Measurements from ENCODE around the gene JPT2. TPM values are rescaled to one million over a fixed set of nuclear protein-coding genes. Genes with fewer than 3 reads are reported as not detected.
"Not testable (repeated sequence)": the region's sequence is repeated elsewhere in the genome, so short reads cannot be mapped to it uniquely, and the experiment has no call there.

The JPT2 gene
- polyA plus RNA-seq, 4 donors: 76.4 to 95.3 (median 82.2) TPM

- no peak for DNase-seq (ENCODE audit: low read depth in 4 of 4, low spot score in 3 of 4)
Observed at GRCh38 chr16:1673424-1674151, 4.5 kb upstream of the JPT2 start.

DNA sequence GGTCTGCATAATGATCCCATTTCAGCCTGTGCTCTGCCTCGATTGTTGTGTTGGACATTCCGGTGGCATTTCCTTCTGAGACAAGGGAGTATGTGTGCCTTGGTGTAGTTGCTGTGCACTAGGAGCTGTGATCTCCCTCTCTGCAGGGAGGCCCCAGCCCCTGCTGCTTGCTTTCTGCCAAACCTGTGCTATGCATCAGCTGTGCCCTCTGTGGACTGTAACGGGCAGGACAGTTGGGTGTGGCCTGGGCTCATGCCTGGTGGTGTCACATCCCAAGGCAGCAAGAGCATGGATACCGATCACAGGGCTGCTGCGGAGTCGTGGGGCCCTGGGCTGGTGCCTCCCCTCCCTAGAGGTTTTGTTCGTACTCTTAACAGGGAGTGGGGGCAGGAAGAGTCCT lies 3.8 kb upstream of the JPT2 start:
- DNase-seq (ENCODE audit: low read depth in 4 of 4, low spot score in 3 of 4): no peak

DNA sequence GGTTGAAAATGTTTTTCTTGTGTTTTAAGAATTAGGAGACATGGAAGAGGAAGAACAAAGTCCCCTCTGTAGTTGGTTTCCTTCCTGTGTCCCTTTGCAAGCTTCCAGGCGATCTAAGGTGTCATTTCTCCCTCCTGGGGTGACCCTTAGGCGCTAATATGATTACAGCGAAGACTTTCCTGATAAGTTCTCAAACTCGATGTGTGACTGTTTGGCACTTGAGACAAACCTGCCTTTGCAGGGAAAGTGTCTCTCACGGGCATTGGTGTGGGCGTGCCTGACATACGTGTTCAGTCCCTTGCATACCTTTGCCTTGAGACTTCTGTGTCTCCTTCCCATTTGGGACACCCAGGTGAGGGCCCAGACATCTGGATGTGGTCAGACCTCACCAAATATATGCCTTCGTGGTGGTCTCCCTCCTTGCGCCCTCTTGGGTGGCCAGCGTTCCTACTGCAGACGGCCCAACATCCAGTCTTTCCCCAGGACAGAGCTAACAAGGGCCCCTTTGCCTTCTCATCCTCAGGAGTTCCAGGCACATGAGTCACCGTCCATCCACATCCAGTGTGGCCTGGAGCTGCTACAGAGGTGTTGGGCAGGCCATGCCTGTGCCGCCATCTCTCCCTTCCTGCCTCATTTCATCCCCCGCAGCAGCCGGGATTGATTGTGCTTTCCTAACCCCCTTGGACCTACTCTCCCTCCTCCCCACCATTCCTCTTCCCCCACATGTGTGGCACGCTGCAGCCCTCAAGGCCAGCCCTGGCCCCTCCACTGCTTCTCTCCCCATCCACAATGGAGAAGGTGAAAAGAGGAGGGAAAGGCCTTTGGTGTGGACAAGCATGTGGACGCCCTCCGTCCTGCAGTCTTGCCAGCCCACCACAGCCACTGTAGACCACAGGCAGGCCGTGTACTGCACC lies 3.1 kb upstream of the JPT2 start:
- DNase-seq (ENCODE audit: low read depth in 4 of 4, low spot score in 3 of 4): no peak

- no peak for DNase-seq (ENCODE audit: low read depth in 4 of 4, low spot score in 3 of 4)
Observed at GRCh38 chr16:1676661-1677060, 1.4 kb upstream of the JPT2 start.

- no peak for DNase-seq (ENCODE audit: low read depth in 4 of 4, low spot score in 3 of 4)
Observed at GRCh38 chr16:1677339-1677738, 740 bp upstream of the JPT2 start.

DNA sequence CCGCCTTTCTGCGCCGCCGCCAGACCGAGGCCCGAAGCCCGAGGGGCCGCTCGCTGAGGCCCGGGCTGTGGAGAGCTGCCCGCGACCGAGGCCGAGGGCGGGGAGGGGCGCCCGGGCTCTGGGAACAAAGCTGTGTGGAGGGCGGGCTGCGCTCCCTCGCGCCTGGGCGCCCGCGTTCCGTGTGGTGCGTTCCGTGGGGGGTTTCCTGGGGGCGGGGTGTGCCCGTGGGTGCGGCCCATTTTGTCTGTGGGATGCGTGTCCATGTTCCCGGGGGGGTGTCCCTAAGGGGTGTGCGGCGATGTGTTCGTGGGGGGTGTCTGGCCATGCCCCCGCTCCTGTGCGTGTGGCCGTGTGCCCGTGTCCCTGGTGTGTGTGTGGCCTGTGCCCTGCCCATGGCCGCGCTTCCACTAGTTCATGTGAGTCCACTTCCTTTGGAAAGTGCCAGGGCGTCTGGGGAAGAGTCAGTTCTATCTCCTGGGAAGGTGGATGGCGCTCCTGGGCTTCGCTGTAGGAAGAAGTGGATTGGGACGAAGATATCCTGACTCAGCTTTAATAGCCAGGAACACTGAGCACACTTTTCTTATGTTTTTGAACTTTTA lies 520 bp downstream of the JPT2 start:
- DNase-seq (ENCODE audit: low read depth in 4 of 4, low spot score in 3 of 4): no peak

DNA sequence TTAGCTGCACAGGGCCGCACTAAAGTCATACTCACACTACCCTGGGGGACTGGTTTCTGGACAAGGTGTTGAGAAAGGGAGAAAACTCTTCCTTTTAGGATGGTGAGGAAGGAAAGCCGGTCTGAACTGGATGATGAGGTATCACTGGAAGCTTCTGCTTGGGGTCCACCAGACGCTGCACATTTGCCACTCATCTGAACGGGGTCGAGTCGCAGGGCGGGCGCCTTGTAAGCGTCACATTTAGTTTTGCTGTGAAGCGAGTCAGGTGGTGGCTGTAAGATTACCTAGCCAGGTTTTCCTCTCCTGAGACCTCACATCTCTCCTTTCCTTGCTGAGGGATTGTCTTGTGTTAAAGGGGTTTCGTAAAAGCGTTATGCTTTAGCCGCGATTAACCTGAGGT lies 2.3 kb downstream of the JPT2 start:
- no peak for DNase-seq (ENCODE audit: low read depth in 4 of 4, low spot score in 3 of 4)

GRCh38 chr16:1681032-1681431 lies 3.0 kb downstream of the JPT2 start:
- DNase-seq (ENCODE audit: low read depth in 4 of 4, low spot score in 3 of 4): no peak

DNA sequence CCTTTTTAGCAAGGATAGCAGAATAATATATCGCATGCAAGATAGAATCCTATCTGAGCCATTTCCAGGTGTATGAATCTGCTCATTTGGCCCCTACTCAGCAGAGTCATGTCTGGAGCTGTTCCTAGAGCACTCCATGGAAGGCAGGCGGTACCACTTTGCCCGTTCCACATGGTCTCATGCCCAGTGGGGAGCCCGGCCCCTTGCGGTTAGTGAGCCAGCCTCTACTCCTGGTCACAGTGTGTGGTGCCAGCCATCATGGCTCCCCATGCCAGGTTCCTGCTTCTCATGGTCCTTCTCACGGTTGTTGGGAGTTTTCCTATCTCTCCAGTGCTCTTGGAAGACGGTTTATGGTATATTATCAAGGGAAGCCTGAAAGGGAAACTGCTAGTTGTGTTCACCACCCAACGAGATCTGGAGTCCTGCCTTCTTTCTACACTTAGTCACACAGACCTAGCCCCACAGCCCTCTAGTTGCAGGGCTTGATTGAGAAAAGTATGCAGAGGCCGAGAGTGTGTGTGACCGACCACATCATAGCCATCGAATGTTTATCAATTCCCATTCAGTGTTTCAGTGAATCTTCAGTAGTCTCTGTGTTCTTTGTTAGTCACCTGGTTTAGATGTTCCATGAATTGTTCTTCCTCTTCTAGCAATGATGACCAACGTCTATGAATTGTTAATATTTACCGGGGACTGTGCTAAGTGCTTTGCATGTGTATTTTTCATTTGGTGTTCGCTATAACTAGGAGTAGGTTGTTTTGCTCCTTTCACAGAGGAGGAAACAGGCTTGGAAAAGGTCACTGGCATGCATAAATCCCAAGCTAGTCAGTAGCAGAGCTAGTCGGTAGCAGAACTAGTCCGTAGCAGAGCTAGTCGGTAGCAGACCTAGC lies 9.6 kb downstream of the JPT2 start:
- DNase-seq (ENCODE audit: low read depth in 4 of 4, low spot score in 3 of 4): no peak

GRCh38 chr16:1688807-1689560 lies 10.9 kb downstream of the JPT2 start:
- DNase-seq (ENCODE audit: low read depth in 4 of 4, low spot score in 3 of 4): no peak

DNA sequence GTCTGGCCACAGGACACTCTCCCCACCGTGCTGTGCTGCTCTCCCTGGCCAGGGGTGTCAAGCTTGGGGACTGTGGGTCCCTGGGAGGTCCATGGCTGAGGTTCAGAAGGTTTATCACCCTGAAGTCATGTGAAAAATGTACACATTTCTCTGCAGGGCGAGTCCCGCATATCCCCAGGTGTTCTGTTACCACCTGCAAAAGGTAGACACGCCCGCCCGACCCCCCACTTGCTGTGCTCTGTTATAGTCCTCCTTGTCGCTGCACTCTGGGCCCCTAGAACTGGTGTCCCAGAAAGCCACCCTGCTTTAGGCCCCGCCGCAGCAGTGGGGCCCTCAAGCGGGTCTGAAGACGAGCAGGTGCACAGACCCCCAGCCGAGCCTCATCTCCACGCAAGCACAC lies 11.8 kb downstream of the JPT2 start:
- DNase-seq (ENCODE audit: low read depth in 4 of 4, low spot score in 3 of 4): no peak

DNA sequence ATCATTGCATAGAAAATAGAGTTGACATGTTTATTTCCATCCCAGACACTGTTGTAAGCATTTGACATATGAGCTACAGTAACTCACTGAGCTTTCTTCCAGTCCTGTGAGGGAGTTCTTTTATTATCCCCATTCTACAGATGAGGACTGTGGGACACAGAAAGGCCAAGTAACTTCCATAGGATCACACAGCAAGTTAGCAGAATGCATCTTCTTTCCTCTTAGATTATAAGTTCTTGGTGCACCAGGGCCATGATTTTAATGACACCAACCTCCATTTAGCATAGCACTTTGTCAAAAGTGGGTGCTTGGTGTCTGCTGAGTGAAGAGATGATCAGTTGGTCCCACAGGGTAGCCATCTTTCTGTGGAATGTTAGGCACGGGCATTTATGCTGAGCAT lies 12.7 kb downstream of the JPT2 start:
- no peak for DNase-seq (ENCODE audit: low read depth in 4 of 4, low spot score in 3 of 4)

DNA sequence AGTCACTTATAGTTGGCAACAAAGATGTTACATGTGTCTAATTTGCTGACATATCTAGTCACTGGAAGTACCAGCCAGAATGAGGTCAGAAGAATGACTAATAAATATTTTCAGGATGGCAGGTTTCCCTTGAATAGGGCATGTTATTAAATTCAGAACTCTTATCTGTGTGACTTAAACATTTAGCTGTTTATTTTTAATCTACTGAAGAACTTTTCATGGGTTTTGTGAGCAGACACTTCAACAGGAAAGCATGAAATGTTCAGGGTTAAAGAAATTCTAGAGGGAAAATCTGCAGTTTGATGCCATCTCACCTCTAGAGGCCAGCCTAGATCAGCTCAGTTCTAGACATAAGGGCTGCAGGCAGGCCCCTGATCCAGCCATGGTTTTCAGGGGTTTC lies 13.2 kb downstream of the JPT2 start:
- DNase-seq (ENCODE audit: low read depth in 4 of 4, low spot score in 3 of 4): no peak

DNA sequence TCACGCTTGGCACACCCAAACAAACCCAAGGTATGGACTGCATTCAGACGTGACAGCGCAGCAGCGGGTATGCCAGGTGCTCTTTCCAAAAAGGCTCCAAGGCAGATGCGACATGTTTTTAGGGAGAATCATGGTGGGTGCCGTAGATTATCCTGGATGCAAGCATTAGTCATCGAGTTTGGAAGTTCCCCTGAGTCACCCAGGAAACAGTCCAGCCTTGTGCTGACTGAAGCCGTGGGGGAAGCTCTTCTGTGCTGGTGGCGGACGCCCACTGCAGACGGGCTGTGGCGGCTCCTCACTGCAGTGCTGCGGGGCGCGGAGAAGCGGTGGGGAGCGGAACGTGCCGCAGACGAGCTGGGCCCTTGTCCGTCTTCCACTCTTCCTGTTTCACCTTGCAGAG lies 13.9 kb downstream of the JPT2 start:
- no peak for DNase-seq (ENCODE audit: low read depth in 4 of 4, low spot score in 3 of 4)

DNA sequence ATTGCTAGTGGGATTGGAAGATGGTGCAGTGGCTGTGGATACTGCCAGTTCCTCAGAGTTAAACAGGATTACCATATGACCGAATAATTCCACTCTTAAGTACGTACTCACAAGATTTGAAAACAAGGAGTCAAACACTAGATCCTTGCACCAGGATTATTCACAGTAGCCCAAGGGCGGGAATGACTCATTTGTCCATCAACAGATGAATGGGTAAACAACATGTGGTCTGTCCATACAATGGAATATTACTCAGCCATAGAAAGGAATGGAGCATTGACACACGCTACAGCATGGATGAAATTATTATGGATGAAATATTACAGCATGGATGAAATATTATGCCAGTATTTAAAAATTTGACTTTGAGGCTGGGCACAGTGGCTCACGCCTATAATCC lies 18.8 kb downstream of the JPT2 start:
- DNase-seq (ENCODE audit: low read depth in 4 of 4, low spot score in 3 of 4): no peak

GRCh38 chr16:1698680-1699079 lies 20.6 kb downstream of the JPT2 start:
- no peak for DNase-seq (ENCODE audit: low read depth in 4 of 4, low spot score in 3 of 4)

DNA sequence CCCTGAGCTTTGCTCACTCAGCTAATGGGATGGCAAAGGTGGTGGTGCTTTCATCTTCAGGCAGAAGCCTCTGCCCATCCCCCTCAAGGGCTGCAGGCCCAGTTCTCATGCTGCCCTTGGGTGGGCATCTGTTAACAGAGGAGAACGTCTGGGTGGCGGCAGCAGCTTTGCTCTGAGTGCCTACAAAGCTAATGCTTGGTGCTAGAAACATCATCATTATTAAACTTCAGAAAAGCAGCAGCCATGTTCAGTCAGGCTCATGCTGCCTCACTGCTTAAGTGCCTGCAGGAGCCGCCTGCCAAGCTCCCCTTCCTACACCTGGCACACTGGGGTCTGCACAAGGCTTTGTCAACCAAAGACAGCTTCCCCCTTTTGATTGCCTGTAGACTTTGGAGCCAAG lies 22.2 kb downstream of the JPT2 start:
- DNase-seq (ENCODE audit: low read depth in 4 of 4, low spot score in 3 of 4): no peak

GRCh38 chr16:1701216-1701878 lies 23.3 kb downstream of the JPT2 start:
- DNase-seq (ENCODE audit: low read depth in 4 of 4, low spot score in 3 of 4): no peak

- DNase-seq (ENCODE audit: low read depth in 4 of 4, low spot score in 3 of 4): not testable (repeated sequence)
Observed at GRCh38 chr16:1705324-1705687, 27.2 kb downstream of the JPT2 start.
